ENCODE data around the gene CCDC102A.
"Not testable (repeated sequence)": the region's sequence is repeated elsewhere in the genome, so short reads cannot be mapped to it uniquely, and the experiment has no call there.

The CCDC102A gene

DNA sequence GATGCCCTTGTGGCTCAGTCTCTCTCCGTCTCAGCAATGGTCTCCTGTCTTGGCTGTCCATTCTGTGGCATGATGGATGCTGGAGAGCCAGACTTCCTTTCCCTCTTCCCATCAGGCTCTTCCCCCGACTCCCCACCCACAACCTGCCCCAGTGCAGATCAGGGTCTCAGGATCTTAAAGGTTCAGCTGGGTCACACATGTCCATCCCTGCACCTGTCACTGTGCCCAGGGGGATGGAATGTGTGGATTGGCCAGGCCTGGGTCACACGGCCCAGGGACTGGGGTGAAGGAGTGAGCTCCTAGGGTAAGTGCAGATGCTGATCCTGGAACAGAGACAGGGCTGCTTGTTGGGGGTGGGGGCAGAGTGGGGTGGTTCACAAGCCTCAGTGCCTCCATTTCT, 29.1 kb upstream of the CCDC102A start:
- DNase-seq (ENCODE audit: low read depth in 2 of 3, low spot score in 1 of 3): no peak

DNA sequence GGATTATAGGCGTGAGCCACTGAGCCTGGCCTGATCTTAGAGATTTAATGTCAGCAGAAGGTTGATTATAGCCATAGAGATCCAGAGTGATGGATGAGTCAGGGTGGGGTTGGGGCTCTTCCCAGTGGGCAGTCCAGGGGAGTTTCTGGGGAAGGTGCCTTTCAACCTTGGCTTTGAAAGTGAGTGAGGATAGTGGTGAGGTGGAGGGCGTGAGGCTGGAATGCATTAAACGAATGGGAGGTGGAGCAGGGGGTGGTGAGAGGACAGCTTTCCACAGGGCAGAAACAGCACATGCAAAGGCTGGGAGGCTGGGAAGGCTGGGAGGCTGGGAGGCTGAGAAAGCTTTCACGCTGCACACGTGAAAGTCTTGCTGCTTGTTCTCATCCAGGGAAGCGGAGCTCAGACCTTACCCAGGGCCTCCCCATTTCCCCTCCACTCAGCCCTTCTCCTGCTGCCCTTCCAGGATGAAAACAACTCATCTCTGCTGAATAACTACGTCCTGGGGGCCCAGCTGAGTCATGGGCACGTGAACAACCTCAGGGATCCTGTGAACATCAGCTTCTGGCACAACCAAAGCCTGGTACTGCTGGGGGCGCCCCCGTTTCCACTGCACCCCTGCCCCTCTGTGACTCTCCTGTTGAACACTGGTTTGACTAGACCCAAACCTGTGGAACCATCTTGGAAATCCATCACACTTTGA, 28.4 kb upstream of the CCDC102A start:
- DNase-seq (ENCODE audit: low read depth in 2 of 3, low spot score in 1 of 3): no peak

DNA sequence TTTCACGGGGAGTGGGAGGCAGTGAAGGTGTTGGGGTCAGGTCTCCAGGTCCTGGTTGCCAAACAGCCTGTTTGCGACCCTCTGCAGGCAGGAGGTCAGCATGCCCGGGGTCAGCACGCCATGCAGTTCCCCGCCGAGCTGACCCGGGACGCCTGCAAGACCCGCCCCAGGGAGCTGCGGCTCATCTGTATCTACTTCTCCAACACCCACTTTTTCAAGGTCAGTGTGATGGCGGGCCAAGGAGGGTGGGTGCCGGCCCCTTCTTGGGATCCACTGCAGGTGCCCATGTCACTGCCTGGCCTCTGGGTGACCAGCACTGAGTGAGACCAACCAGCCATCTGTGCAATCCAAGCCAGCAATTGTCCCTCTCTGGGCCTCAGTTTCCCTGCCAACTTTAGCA, 27.4 kb upstream of the CCDC102A start:
- DNase-seq (ENCODE audit: low read depth in 2 of 3, low spot score in 1 of 3): no peak

DNA sequence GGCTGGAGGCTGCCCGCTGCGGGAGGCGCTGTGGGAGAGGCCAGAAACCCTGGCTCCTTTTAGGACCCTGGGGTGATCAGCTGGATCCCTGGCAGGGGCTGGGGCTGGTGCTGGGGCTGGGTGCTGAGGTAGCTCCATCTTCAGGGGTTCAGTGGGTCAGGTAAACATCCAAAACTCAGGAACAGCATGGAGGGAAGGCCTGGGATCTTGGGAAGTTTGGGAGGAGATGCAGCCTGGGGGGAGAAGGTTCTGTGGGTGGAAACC, 27.0 kb upstream of the CCDC102A start:
- no peak for DNase-seq (ENCODE audit: low read depth in 2 of 3, low spot score in 1 of 3)

DNA sequence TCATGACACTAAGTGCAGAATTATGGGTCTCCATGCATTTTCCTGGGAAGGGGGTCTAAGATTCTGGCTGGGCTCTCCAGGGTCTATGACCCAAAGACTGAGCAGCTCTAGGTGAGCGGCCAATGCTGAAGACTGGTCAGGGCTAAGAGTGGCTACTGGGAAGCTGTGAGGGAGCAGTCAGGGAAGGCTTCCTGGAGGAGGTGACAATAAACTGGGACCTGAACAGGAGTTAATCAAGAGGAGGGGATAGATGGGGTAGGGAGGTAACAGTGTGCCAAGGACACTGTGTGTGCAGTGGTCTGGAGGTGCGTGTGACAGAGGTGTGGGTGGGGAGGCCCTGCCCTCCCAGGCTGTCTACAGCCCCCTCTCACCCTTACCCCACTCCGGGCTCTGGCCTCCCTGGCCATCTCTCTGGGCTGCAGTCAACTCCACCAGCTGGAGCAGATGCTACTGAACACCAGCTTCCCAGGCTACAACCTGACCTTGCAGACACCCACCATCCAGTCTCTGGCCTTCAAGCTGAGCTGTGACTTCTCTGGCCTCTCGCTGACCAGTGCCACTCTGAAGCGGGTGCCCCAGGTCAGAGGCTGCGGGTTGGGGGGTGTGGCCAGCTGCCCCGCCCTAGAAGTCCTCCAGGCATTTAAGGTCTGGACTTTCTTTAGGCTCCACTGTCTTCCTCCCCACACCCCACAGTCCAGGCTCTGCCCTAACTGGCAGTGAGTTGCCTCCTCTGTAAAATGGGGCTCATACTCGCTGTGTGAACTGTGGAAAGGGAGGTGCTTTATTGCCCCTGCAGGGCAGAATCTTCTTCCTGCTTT, 26.5 kb upstream of the CCDC102A start:
- no peak for DNase-seq (ENCODE audit: low read depth in 2 of 3, low spot score in 1 of 3)

DNA sequence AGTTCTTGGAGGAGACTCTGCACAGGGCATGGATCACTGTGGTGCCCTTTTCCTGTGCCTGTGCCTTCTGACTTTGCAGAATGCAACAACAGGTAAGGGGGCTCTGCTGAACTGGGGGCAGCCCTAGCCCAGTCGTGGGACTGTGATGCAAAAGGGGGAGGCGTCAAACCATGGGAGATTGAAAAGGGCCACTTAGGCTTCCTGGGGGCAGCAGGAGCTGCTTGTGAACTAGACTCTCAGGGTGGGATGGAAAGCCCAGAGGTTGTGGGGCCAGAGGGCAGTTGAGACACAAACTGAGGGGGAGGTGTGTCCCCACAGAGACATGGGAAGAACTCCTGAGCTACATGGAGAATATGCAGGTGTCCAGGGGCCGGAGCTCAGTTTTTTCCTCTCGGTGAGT, 25.7 kb upstream of the CCDC102A start:
- DNase-seq (ENCODE audit: low read depth in 2 of 3, low spot score in 1 of 3): no peak

DNA sequence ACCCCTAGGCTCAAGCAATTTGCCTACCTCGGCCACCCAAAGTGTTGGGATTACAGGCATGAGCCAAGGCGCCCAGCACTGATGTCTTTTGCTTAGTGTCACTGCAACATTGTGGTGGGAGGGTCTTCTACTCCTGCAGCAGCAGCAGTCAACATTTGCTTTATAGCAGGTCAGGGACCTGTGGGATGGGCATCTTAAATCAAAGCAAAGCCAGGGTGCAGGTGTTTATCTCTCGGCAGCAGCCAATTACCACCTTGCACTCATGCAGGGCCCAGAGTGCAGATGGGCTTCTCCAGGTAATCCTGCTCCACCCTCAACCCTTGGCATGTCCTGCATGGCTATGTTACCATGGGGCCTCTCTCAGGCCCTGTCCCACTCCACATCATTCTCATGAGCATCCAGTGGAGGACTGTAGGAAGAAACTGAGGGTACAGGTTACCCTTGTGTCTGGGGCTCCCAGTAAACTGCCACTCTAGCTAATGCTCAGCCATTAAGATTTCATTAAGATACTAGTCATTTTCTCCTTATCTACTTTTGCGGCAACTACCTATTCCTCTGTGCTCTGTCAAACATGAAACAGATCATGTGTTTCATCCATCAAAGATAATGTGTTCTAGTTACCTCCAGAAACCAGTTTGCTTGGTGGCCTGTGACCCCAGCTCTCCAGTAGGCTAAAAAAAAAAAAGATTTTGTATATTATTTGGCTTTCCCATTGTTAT, 22.9 kb upstream of the CCDC102A start:
- no peak for DNase-seq (ENCODE audit: low read depth in 2 of 3, low spot score in 1 of 3)

DNA sequence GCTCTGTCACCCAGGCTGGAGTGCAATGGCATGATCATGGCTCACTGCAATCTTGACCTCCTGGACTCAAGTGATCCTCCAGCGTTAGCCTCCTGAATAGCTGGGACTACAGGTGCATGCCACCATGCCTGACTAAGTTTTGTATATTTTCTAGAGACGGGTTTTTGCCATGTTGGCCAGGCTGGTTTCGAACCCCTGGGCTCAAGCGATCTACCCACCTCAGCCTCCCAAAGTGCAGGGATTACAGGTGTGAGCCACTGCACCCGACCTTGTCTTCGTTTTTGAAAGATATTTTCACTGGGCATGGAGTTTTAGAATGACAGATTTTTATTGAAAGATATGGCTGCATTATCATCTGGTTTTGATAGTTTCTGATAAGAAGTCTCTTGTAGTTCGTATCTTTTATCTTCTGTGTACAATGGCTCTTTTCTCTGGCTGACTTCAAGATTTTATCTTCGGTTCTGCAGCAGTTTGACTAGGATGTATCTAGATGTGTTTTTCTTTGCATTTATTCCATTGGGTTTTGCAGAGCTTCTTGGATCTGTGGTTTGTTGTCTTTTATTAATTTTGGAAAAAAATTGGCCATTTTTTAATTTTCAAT, 20.7 kb upstream of the CCDC102A start:
- DNase-seq (ENCODE audit: low read depth in 2 of 3, low spot score in 1 of 3): no peak

DNA sequence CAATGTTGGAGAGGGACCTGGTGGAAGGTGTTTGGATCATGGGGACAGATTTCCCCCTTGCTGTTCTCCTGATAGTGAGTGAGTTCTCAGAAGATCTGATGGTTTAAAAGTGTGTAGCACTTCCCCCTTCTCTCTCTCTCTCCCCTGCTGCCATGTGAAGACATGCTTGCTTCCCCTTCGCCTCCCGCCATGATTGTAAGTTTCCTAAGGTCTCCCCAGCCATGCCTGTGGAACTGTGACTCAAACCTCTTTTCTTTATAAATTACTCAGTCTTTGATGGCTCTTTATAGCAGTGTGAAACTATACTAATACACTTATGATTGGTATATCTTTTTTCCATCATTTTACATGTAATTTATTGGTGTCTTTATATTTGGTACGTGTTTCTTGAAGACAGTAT, 19.5 kb upstream of the CCDC102A start:
- no peak for DNase-seq (ENCODE audit: low read depth in 2 of 3, low spot score in 1 of 3)

DNA sequence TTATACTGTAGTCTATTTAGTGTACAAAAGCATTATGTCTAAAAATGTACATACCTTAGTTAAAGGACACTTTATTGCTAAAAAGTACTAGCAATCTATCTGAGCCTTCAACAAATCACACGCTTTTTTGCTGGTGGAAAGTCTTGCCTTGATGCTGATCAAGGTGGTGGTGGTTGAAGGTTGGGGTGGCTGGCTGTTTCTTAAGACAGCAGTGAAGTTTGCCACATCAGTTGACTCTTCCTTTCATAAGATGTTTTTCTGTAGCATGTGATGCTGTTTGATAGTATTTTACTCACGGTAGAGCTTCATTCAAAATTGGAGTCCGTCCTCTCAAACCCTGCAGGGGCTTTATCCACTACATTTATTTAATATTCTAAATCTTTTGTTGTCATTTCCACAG, 14.7 kb upstream of the CCDC102A start:
- no peak for DNase-seq (ENCODE audit: low read depth in 2 of 3, low spot score in 1 of 3)

DNA sequence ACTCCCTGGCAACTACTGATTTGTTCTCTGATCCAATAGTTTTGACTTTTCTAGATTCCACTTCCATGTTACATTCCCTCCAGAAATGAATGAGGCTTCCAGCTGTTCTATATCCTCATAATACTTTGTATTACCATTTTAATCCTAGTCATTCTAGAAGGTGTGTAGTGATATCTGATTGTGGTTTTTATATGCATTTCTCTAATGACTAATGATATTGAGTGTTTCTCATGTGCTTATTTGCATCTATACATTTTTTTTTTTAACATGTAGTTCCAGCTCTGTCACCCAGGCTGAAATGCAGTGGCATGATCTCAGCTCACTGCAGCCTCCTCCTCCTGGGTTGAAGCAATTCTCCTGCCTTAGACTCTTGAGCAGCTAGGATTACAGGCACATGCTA, 13.4 kb upstream of the CCDC102A start:
- no peak for DNase-seq (ENCODE audit: low read depth in 2 of 3, low spot score in 1 of 3)

DNA sequence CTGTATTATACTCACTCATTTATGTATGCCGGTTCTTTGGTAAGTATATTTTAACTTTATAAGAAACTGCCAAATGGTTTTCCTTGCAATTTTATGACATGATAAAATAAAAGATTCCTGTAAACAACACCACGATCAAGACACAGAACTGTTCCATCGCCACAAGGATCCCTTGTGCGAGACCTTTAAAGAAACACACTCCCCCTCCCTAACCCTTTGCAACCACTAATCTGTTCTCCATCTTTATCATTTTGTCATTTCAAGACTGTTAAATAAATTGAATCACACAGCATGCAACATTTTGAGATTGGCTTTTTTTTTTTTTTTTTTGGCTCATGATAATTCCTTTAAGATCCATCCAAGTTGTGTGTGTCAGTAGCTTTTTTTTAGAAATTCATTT, 12.0 kb upstream of the CCDC102A start:
- DNase-seq (ENCODE audit: low read depth in 2 of 3, low spot score in 1 of 3): no peak

DNA sequence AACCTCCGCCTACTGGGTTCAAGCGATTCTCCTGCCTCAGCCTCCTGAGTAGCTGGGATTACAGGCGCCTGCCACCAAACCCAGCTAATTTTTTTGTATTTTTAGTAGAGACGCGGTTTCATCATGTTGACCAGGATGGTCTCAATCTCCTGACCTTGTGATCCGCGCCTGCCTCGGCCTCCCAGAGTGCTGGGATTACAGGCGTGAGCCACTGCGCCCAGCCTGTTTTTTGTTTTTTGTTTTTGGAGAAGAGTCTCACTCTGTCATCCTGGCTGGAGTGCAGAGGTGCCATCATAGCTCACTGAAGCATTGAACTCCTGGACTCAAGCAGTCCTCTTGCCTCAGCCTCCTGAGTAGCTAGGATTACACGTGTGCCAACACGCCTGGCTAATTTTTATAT, 11.2 kb upstream of the CCDC102A start:
- DNase-seq (ENCODE audit: low read depth in 2 of 3, low spot score in 1 of 3): not testable (repeated sequence)

DNA sequence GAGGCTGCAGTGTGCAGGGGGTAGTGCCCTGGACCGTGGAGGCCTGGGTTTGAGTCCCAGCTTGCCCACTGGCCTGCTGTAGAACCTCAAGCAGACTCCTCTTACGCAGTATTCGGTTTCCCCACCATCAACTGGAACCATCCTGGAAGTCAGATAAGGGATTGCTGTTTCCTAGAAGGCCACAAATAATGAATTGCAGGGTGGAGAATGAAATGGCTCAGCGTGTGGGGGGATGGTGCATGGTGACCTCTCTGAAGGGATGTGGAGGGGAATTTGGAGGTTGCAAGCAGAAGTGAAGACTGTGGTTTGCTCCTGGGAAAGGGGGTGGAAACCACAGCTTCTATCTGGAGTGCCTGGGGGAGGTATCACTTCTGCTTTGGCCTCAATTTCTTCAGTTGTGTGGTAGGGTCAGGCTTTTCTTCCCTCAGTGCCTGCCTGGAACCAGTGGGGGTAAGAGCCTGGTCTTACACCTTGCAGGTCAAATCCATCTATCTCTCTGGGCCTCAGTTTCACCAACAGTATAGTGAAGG, 7.8 kb upstream of the CCDC102A start:
- no peak for DNase-seq (ENCODE audit: low read depth in 2 of 3, low spot score in 1 of 3)

DNA sequence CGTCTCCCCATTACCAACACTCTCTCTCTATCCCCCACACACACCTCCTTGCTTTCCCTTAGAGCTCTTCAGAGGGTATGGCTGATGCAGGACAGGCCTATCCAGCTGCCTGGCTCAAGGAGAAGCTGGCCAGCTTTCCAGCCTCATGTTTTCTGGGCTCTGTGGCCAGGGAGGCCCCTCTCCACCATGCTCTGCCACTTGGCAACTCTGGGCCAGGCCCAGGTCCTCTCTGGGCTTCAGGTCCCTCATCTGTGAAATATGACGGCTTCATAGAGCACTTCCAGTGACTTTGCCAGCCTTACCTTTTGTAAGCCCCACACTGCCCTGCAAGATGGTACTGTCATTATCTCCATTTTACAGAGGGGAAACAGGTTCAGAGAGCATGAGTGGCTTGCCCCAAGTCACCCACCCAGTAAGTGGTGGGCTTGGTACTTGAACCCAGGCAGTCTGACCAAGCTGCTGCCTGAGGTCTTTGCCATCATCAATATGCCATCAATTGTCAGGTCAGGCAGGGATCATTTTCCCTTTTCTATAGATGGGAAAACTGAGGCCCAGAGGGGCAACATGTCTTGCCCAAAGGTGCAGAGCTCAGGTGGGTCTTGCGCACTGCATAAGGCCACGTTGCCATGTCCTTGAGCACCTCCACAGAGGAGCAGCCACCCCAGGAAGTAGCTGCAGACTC, 5.5 kb upstream of the CCDC102A start:
- DNase-seq (ENCODE audit: low read depth in 2 of 3, low spot score in 1 of 3): no peak

DNA sequence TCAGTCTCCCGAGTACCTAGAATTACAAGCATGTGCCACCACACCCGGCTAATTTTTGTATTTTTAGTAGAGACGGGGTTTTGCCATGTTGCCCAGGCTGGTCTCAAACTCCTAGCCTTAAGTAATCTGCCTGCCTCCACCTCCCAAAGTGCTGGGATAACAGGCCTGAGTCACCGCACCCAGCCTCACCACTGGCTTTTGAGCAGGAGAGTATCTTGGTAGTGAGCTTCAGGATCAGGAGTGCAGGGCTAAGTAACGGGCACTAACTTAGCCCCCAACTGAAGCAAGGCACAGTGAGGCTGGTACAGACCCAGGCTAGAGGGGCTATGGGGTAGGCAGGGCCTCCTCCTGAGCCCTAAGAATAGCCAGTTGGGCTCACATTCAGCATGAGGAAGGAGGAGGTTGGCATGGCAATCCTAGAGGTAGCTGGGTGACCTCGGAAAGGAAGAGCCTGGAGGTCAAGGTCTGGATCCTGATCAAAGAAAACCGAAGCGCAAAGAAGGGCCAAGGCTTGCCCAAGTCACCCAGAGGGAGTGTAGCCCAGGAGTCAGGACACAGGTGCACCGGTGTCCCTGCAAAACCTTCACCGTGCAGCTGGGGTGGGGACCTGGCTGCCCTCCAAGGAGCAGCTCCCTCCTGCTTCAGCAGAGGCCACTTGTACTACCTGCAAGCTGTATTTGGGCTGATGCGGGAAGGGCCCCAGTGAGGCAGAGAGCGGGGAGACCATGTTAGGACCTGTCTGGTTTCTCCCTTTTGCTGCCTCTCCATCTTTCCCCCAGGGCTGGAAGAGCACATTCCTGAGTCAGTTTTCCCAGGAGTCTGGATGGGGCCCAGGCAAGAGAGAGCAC, 4.8 kb upstream of the CCDC102A start:
- DNase-seq (ENCODE audit: low read depth in 2 of 3, low spot score in 1 of 3): no peak

DNA sequence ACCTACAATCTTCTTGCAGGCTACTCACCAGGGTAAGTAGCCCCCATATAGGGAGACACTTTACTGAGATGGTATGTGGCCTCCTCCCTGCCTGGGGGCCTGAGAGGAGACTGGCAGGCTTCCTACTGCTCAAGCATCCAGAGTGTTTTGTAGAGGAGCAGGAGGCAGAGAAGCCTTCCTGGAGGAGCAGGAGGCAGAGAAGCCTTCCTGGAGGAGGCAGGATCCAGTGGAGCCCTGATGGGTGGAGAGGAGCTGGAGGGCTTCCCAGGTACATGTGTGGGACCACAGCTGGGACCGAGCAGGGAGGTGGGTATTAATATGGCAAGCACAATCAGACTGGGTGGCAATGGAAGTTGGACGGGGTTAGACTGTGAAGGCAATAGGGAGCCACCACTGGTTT, 4.0 kb upstream of the CCDC102A start:
- DNase-seq (ENCODE audit: low read depth in 2 of 3, low spot score in 1 of 3): no peak

DNA sequence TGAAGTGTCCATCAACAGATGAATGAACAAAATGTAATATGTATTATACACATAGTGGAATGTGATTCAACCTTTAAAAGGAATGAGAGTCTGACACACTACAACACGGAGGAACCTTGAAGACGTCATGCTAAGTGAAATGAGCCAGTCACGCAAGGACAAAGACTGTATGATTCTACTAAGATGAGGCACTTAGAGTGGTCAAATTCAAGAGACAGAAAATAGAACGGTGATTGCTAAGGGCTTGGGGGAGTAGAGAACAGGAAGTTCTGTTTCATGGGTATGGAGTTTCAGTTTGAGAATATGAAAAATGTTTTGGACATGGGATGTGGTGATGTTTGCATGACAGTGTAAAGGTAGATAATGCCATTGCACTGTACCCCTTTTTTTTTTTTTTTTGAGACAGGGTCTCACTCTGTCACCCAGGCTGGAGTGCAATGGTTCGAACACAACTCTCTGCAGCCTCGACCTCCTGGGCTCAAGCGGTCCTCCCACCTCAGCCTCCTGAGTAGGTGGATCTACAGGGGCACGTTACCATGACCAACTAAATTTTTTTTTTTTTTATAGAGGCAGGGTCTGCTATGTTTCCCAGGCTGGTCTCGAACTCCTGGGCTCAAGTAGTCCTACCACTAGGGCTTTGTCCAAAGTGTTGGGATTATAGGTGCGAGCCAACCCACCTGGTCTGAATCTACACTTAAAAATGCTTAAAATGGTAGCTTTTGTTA, 2.9 kb upstream of the CCDC102A start:
- DNase-seq (ENCODE audit: low read depth in 2 of 3, low spot score in 1 of 3): no peak

DNA sequence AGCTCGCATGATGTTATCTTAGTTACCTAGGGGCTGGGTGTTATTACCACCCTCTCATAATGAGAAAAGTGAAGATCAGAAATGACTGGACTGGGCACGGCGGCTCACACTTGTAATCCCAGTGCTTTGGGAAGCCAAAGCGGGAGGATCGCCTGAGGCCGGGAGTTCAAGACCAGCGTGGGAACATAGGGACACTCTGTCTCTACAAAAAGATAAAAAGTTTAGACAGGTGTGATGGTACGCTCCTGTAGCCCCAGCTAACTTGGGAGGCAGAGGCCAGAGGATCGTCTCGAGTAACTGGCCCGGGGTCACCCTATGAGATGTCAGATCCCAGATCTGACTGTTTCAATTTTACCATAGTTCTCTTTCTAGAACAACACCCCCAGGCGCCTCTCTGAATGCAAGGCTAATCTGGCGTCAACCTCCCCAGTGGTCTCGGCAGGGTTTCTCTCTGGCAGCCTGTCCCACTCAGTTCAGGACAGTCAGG, 1.9 kb upstream of the CCDC102A start:
- DNase-seq (ENCODE audit: low read depth in 2 of 3, low spot score in 1 of 3): no peak

Data from stimulated activated CD4-positive, alpha-beta T cell treated with anti-CD3 and anti-CD28 coated beads, Interleukin-12 subunit alpha, Interleukin-12 subunit beta, amount 100 ng/mL, for 48 hours (primary cell).